ENCODE data around the gene CHSY1. TPM values are rescaled to one million over a fixed set of nuclear protein-coding genes. Genes with fewer than 3 reads are reported as not detected.

The CHSY1 gene
- total and polyA plus RNA-seq, 10 of the 15 experiments (the other 5 are each of a cell fraction or from before 2014, with no cell fraction given), result 1.4 to 31.2 (median 10.5) TPM

- no peak for ATAC-seq
- Histone ChIP-seq H3K9me3 (replicated peaks; ENCODE audit: control insufficient read depth, insufficient read depth, low read length) (no peaks in the 10 kb centered on the region), H2AFZ (ENCODE audit: control insufficient read depth, low read depth, low read length) (no peak overlapping the region), H3K27ac (ENCODE audit: control insufficient read depth, insufficient read depth) (no peak overlapping the region), H3K4me2 (ENCODE audit: control insufficient read depth, insufficient read depth) (no peak overlapping the region), H3K4me3 (no peak overlapping the region), H3K36me3 (ENCODE audit: control insufficient read depth in 2 of 2, insufficient read depth in 2 of 2, low read length in 1 of 2) (peaks cover 0 to 10% of the 10 kb centered on the region in 2 experiments; a peak in 3 of 4 replicates), H4K20me1 (ENCODE audit: control insufficient read depth, insufficient read depth) (no peaks in the 10 kb centered on the region), H3K9ac (ENCODE audit: control insufficient read depth, insufficient read depth, low read length) (no peak overlapping the region), H3K79me2 (ENCODE audit: control insufficient read depth, insufficient read depth, low read length) (peaks cover 41% of the 10 kb centered on the region), H3K4me1 (ENCODE audit: control insufficient read depth, insufficient read depth, low read length) (peaks cover 7% of the 10 kb centered on the region), H3K27me3 (replicated peaks in 1 of 2; ENCODE audit: control insufficient read depth in 2 of 2, insufficient read depth in 2 of 2, low read length in 1 of 2) (no peaks in the 10 kb centered on the region)
- no TSS peak for BruUV-seq (replicated peaks)
- ChIA-PET SMC1A (ENCODE audit: uncharacterized antibody, unreplicated experiment) (interaction anchor here (0.8 to 1.8 kb wide), 2 partner anchors 9 to 10 kb away, joined by 3 to 5 read pairs; no protein-coding TSS in a partner anchor), POLR2A (interaction anchor here (2.1 kb wide), 1 partner anchor 64 kb away, joined by 6 read pairs; no protein-coding TSS in a partner anchor), CTCF (interaction anchor here (0.7 to 1.4 kb wide), 4 partner anchors 12 to 68 kb away, joined by 3 to 7 read pairs (median 4); partner anchors contain the start of gene CHSY1), RAD21 (ENCODE audit: unreplicated experiment) (interaction anchor here (0.6 to 1.7 kb wide), 2 partner anchors 27 to 48 kb away, joined by 3 to 4 read pairs; no protein-coding TSS in a partner anchor)
- intact Hi-C loops (cut with micrococcal nuclease; ENCODE audit: unreplicated experiment), result no loop called here
- in situ Hi-C loops (cut with MboI), result no loop called here
- DNase-seq (ENCODE audit: low read depth, low spot score), result no peak
- WGBS (ENCODE audit: insufficient coverage, insufficient replicate concordance, low lambda C conversion rate, missing lambda C conversion rate), result 97% methylated on average over 5 of the region's 5 CpGs
- no peak for FAIRE-seq
- no peak for TF ChIP-seq HDAC6 (IDR thresholded peaks at IDR 0.05; ENCODE audit: unreplicated experiment)
- TF ChIP-seq FOS (IDR thresholded peaks at IDR 0.05; ENCODE audit: borderline replicate concordance, extremely low read depth, insufficient read length), result no peak
- no peak for TF ChIP-seq SUZ12 (IDR thresholded peaks at IDR 0.05; ENCODE audit: unreplicated experiment)
- TF ChIP-seq MAX (IDR thresholded peaks at IDR 0.05; ENCODE audit: low read depth, low read length), result no peak
- no peak for TF ChIP-seq CEBPZ (IDR thresholded peaks at IDR 0.05; ENCODE audit: low read depth, low read length)
- TF ChIP-seq GATAD2B (conservative IDR thresholded peaks at IDR 0.05; ENCODE audit: low read depth), result no peak
- TF ChIP-seq NR2C2 (IDR thresholded peaks at IDR 0.05; ENCODE audit: borderline replicate concordance, control insufficient read depth, insufficient read length, low read depth), result no peak
- TF ChIP-seq PAX5 (IDR thresholded peaks at IDR 0.05; ENCODE audit: borderline replicate concordance, low read depth, low read length), result no peak
- no peak for TF ChIP-seq EGR1 (IDR thresholded peaks at IDR 0.05; ENCODE audit: borderline replicate concordance in 1 of 2, low read depth in 2 of 2, low read length in 2 of 2)
- TF ChIP-seq TCF12 (IDR thresholded peaks at IDR 0.05; ENCODE audit: low read depth, low read length), result no peak
Observed at GRCh38 chr15:101183931-101184305, 67.9 kb downstream of the CHSY1 start.

Data from GM12878 (cell line).